A549 (cell line): ENCODE measurements around the gene GSTA1. TPM values are rescaled to one million over a fixed set of nuclear protein-coding genes. Genes with fewer than 3 reads are reported as not detected.
"Not testable (repeated sequence)": the region's sequence is repeated elsewhere in the genome, so short reads cannot be mapped to it uniquely, and the experiment has no call there.

ENCODE experiments used
- ATAC-seq, 2 experiments: fragments of 200-7000 bp in 1 of 2; fragments of >200 bp in 1 of 2; cut with Nextera tagmentation in 1 of 2; cut with Tn5 transposase in 1 of 2; 3 replicates each; pipeline versions ENCODE4 v1.8.0 to v1.9.1; 2018 to 2020; ENCODE audit warnings: mild to moderate bottlenecking in 1 of 2, moderate library complexity in 1 of 2
- CTCF ChIA-PET: fragments of 300-600 bp; sonication (Branson Sonifier 250); formaldehyde crosslinking; extraction: SDS; loops from one replicate; lab custom pipeline; 2021; ENCODE audit warnings: antibody characterized with exemption, inconsistent platforms; lab: Yijun Ruan, JAX
- POLR2A ChIA-PET: fragments of 350-600 bp; formaldehyde crosslinking; extraction: SDS; loops from one replicate; lab custom pipeline; 2021; ENCODE audit warnings: antibody characterized with exemption, inconsistent platforms; lab: Yijun Ruan, JAX
- DNase-seq, 2 experiments: peaks; one replicate each; pipeline versions ENCODE4 v3.0.0 to v3.0.0-alpha.2; 2011 to 2016; ENCODE audit warnings: low read depth in 1 of 2, low spot score in 1 of 2
- FAIRE-seq: peaks from 2 replicates; lab custom pipeline; 2011; peaks lifted over from hg19 to GRCh38; lab: Jason Lieb, UNC
- H3K27ac ChIP-seq, 2 experiments: fragments of >200 bp; sonication (Bioruptor Twin); formaldehyde crosslinking; 3 replicates each; pipeline ENCODE4 v1.5.1; 2016 to 2017
- H3K4me1 ChIP-seq: fragments of >200 bp; sonication (Bioruptor Twin); formaldehyde crosslinking; 3 replicates; pipeline ENCODE4 v1.6.1; 2016
- H3K4me2 ChIP-seq: fragments of >200 bp; sonication (Bioruptor Twin); formaldehyde crosslinking; 3 replicates; pipeline ENCODE4 v1.6.1; 2016
- H3K4me3 ChIP-seq: fragments of >200 bp; sonication (Bioruptor Twin); formaldehyde crosslinking; 3 replicates; pipeline ENCODE4 v1.5.1; 2016
- H3K9me3 ChIP-seq: fragments of >200 bp; sonication (Bioruptor Twin); formaldehyde crosslinking; 3 replicates; pipeline ENCODE4 v1.6.1; 2016
- BCL3 ChIP-seq: fragments of >200 bp; sonication (Bioruptor Twin); formaldehyde crosslinking; IDR thresholded peaks from 3 replicates; pipeline ENCODE4 v1.6.1; 2016
- CBX8 ChIP-seq: fragments of 200-600 bp; sonication (generic); IDR thresholded peaks from 2 replicates; pipeline ENCODE4 v1.6.1; 2016
- EHF ChIP-seq: fragments of 250-450 bp; sonication (Bioruptor Pico); IDR thresholded peaks from 2 replicates; pipeline ENCODE4 v1.5.0; 2020; ENCODE audit warnings: mild to moderate bottlenecking
- EHMT2 ChIP-seq: fragments of 200-600 bp; sonication (generic); IDR thresholded peaks from 2 replicates; pipeline ENCODE4 v1.6.1; 2016; ENCODE audit warnings: antibody characterized with exemption, low read depth, mild to moderate bottlenecking, moderate library complexity
- ESRRA ChIP-seq: fragments of 150-350 bp; IDR thresholded peaks from 2 replicates; pipeline ENCODE4 v1.6.1; 2014; ENCODE audit warnings: mild to moderate bottlenecking, low read length, borderline replicate concordance
- FOSB ChIP-seq: fragments of 250-450 bp; sonication (Bioruptor Pico); IDR thresholded peaks from 2 replicates; pipeline ENCODE4 v1.5.0; 2020; ENCODE audit warnings: mild to moderate bottlenecking, moderate library complexity
- FOXS1 ChIP-seq: fragments of 250-450 bp; sonication (Bioruptor Pico); IDR thresholded peaks from 2 replicates; pipeline ENCODE4 v1.5.0; 2020; ENCODE audit warnings: mild to moderate bottlenecking, moderate library complexity
- KDM5A ChIP-seq: fragments of 200-600 bp; sonication (generic); IDR thresholded peaks from 2 replicates; pipeline ENCODE4 v1.6.1; 2016; ENCODE audit warnings: antibody characterized with exemption, mild to moderate bottlenecking
- MAZ ChIP-seq: fragments of 150-350 bp; IDR thresholded peaks from 2 replicates; pipeline ENCODE4 v1.6.1; 2014; ENCODE audit warnings: antibody characterized with exemption, low read depth, low read length, borderline replicate concordance
- NFE2L2 ChIP-seq: fragments of 150-350 bp; conservative IDR thresholded peaks from 2 replicates; pipeline ENCODE4 v1.6.1; 2014; ENCODE audit warnings: low read length
- RAD21 ChIP-seq, 2 experiments: fragments of >200 bp in 1 of 2; sonication (Bioruptor Twin) in 1 of 2; formaldehyde crosslinking in 1 of 2; IDR thresholded peaks in 1 of 2; conservative IDR thresholded peaks in 1 of 2; 2 replicates in 1 of 2; 3 replicates in 1 of 2; pipeline ENCODE4 v1.6.1; 2012 to 2018; ENCODE audit warnings: inconsistent platforms in 1 of 2
- RARB ChIP-seq: fragments of 250-450 bp; sonication (Bioruptor Pico); IDR thresholded peaks from 2 replicates; pipeline ENCODE4 v1.8.0; 2021; ENCODE audit warnings: mild to moderate bottlenecking, moderate library complexity
- RFX5 ChIP-seq: fragments of 450-650 bp; IDR thresholded peaks from 2 replicates; pipeline ENCODE4 v1.7.1; 2014; ENCODE audit warnings: antibody characterized with exemption, mild to moderate bottlenecking, moderate library complexity
- RNF2 ChIP-seq: fragments of 200-600 bp; sonication (generic); IDR thresholded peaks from 2 replicates; pipeline ENCODE4 v1.6.1; 2016; ENCODE audit warnings: low read depth, mild to moderate bottlenecking, antibody characterized with exemption, moderate library complexity, borderline replicate concordance
- SMC3 ChIP-seq: fragments of >200 bp; sonication (Bioruptor Twin); formaldehyde crosslinking; IDR thresholded peaks from 3 replicates; pipeline ENCODE4 v1.6.1; 2018; ENCODE audit warnings: inconsistent platforms
- TP53 ChIP-seq: fragments of 250-450 bp; sonication (Bioruptor Pico); IDR thresholded peaks from 2 replicates; pipeline ENCODE4 v1.5.0; 2021; ENCODE audit warnings: mild to moderate bottlenecking, moderate library complexity
- ZSCAN20 ChIP-seq: fragments of 250-450 bp; sonication (Bioruptor Pico); IDR thresholded peaks from 2 replicates; pipeline ENCODE4 v1.8.0; 2022; ENCODE audit warnings: mild to moderate bottlenecking, moderate library complexity
- WGBS: methylation state at CpG from one replicate; pipeline ENCODE4 v1.1.6; 2017; ENCODE audit errors: missing lambda C conversion rate; 5-methylcytosine and 5-hydroxymethylcytosine counted together
- polyA plus RNA-seq, 4 experiments: library from polyadenylated mRNA; depleted of rRNA in 3 of 4; stranded (reverse); fragments of >200 nt; fragmentation: RNase III in 1 of 4; extraction: RNeasy Plus Mini Kit Qiagen cat#74134 plus additional on column Dnase treatment in 1 of 4; gene quantifications; 2 replicates in 3 of 4; 3 replicates in 1 of 4; pipeline ENCODE4 v1.2.3, GENCODE V29; 2011 to 2017
- TF ChIP-seq, protein P1 (sequence below): fragments of 200-600 bp; sonication (generic); IDR thresholded peaks from 2 replicates; pipeline ENCODE4 v1.6.1; 2016; ENCODE audit warnings: antibody characterized with exemption, mild to moderate bottlenecking, moderate library complexity

Gene GSTA1
- polyA plus RNA-seq, 2 of the 4 experiments (the other 2 are of a cell fraction): 0.93 TPM; not detected in 1

- ChIA-PET POLR2A (no interaction called here), CTCF (no interaction called here)
- FAIRE-seq (no peak), ATAC-seq (no peak), DNase-seq (no peak)
- WGBS: 94% methylated on average over 1 of the region's 1 CpG
- Histone ChIP-seq H3K4me3 (no peak overlapping the region), H3K4me1 (no peaks in the 10 kb centered on the region), H3K27ac (no peak overlapping the region), H3K9me3 (no peaks in the 10 kb centered on the region), H3K4me2 (no peak overlapping the region)
- TF ChIP-seq KDM5A: no peak
- TF ChIP-seq TP53: no peak
- TF ChIP-seq MAZ: no peak
- TF ChIP-seq, protein P1, sequence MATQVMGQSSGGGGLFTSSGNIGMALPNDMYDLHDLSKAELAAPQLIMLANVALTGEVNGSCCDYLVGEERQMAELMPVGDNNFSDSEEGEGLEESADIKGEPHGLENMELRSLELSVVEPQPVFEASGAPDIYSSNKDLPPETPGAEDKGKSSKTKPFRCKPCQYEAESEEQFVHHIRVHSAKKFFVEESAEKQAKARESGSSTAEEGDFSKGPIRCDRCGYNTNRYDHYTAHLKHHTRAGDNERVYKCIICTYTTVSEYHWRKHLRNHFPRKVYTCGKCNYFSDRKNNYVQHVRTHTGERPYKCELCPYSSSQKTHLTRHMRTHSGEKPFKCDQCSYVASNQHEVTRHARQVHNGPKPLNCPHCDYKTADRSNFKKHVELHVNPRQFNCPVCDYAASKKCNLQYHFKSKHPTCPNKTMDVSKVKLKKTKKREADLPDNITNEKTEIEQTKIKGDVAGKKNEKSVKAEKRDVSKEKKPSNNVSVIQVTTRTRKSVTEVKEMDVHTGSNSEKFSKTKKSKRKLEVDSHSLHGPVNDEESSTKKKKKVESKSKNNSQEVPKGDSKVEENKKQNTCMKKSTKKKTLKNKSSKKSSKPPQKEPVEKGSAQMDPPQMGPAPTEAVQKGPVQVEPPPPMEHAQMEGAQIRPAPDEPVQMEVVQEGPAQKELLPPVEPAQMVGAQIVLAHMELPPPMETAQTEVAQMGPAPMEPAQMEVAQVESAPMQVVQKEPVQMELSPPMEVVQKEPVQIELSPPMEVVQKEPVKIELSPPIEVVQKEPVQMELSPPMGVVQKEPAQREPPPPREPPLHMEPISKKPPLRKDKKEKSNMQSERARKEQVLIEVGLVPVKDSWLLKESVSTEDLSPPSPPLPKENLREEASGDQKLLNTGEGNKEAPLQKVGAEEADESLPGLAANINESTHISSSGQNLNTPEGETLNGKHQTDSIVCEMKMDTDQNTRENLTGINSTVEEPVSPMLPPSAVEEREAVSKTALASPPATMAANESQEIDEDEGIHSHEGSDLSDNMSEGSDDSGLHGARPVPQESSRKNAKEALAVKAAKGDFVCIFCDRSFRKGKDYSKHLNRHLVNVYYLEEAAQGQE: no peak
- TF ChIP-seq EHMT2: no peak
- TF ChIP-seq FOSB (CRISPR knock-in tag): no peak
Observed at GRCh38 chr6:52834481-52834880, 30.9 kb upstream of the GSTA1 start.

GRCh38 chr6:52830869-52831268 is 27.3 kb upstream of the GSTA1 start:
- DNase-seq, FAIRE-seq, H3K27ac ChIP-seq, H3K4me1 ChIP-seq, H3K9me3 ChIP-seq, POLR2A ChIA-PET, H3K4me2 ChIP-seq, ATAC-seq, H3K4me3 ChIP-seq: not testable (repeated sequence)
- CTCF ChIA-PET: interaction anchor here (1.7 kb wide), 1 partner anchor 164 kb away, joined by 3 read pairs; no protein-coding TSS in a partner anchor
- 87% methylated on average over 3 of the region's 4 CpGs for WGBS

- Histone ChIP-seq H3K9me3 (no peaks in the 10 kb centered on the region), H3K27ac (no peak overlapping the region), H3K4me3 (no peak overlapping the region), H3K4me1 (no peaks in the 10 kb centered on the region), H3K4me2 (no peak overlapping the region)
- POLR2A ChIA-PET: no interaction called here
- 35% methylated on average over 7 of the region's 37 CpGs for WGBS
- no peak for FAIRE-seq
- CTCF ChIA-PET: no interaction called here
- TF ChIP-seq ESRRA (no peak), ZSCAN20 (no peak), EHF (no peak), NFE2L2 (no peak), CBX8 (no peak), SMC3 (no peak), RNF2 (no peak), RAD21 (conservative IDR thresholded peaks at IDR 0.05 in 1 of 2, IDR thresholded peaks at IDR 0.05 in 1 of 2) (no peak), FOXS1 (CRISPR knock-in tag) (no peak), BCL3 (no peak), RARB (CRISPR knock-in tag) (no peak), RFX5 (no peak)
- TF ChIP-seq, protein P1: no peak
- no peak for DNase-seq
- no peak for ATAC-seq
Observed at GRCh38 chr6:52829046-52829817, 25.6 kb upstream of the GSTA1 start.

GRCh38 chr6:52828621-52829020 is 25.0 kb upstream of the GSTA1 start:
- WGBS: 38% methylated on average over 4 of the region's 4 CpGs
- CTCF ChIA-PET, H3K4me2 ChIP-seq, H3K4me3 ChIP-seq, ATAC-seq, POLR2A ChIA-PET, H3K9me3 ChIP-seq, DNase-seq, H3K4me1 ChIP-seq, H3K27ac ChIP-seq, FAIRE-seq: not testable (repeated sequence)
